Tibial artery (tissue), 4 donors: ENCODE data around the gene CARMIL1.

ENCODE experiments used
- DNase-seq, 2 donors: peaks; one replicate each; pipeline ENCODE4 v3.0.0-alpha.2; 2019
- H3K27ac ChIP-seq, 2 donors: fragments of 200-600 bp; sonication (generic) in 1 of 2; 1 replicate in 1 of 2; 2 replicates in 1 of 2; pipeline ENCODE4 v1.5.1; 2018 to 2019; ENCODE audit warnings: mild to moderate bottlenecking in 1 of 2
- H3K27me3 ChIP-seq, 2 donors: fragments of 200-600 bp; sonication (generic) in 1 of 2; one replicate each; pipeline versions ENCODE4 v1.5.1 to v1.6.0; 2016 to 2019
- H3K36me3 ChIP-seq, 3 donors: fragments of 200-600 bp; sonication (generic) in 2 of 3; one replicate each; pipeline ENCODE4 v1.5.1; 2016 to 2019; ENCODE audit warnings: mild to moderate bottlenecking in 2 of 3
- H3K4me1 ChIP-seq, 4 donors: fragments of 200-600 bp; sonication (generic) in 2 of 4; 1 replicate in 3 of 4; 2 replicates in 1 of 4; pipeline ENCODE4 v1.5.1; 2016 to 2019
- H3K4me3 ChIP-seq, 2 donors: fragments of 200-600 bp; sonication (generic) in 1 of 2; 1 replicate in 1 of 2; 2 replicates in 1 of 2; pipeline ENCODE4 v1.5.1; 2018 to 2019; ENCODE audit warnings: mild to moderate bottlenecking in 2 of 2
- H3K9me3 ChIP-seq, 3 donors: fragments of 200-600 bp; sonication (generic) in 1 of 3; one replicate each; pipeline ENCODE4 v1.5.1; 2016 to 2019
- CTCF ChIP-seq, 2 experiments: fragments of 200-600 bp in 1 of 2; fragments of 450-650 bp in 1 of 2; IDR thresholded peaks; one replicate each; pipeline ENCODE4 v1.5.1; 2017 to 2019; ENCODE audit warnings: antibody characterized with exemption in 2 of 2, mild to moderate bottlenecking in 1 of 2, moderate library complexity in 1 of 2
- intact Hi-C: fragments of 100-400 bp; cut with DNase I; formaldehyde crosslinking; loops from one replicate; pipeline ENCODE4 v1.15.0; 2023; ENCODE audit warnings: low total_unique reads

CARMIL1 gene

GRCh38 chr6:25334793-25335192 lies 55.6 kb downstream of the CARMIL1 start:
- DNase-seq: no peak
- H3K4me3 ChIP-seq: no peak overlapping the region
- no peak overlapping the region for H3K27ac ChIP-seq
- H3K4me1 ChIP-seq: peaks cover 0 to 95% (median 13%) of the 10 kb centered on the region in 4 donors
- H3K27me3 ChIP-seq: no peaks in the 10 kb centered on the region
- H3K36me3 ChIP-seq: no peaks in the 10 kb centered on the region
- intact Hi-C loops: no loop called here
- H3K9me3 ChIP-seq: no peaks in the 10 kb centered on the region
- no peak for TF ChIP-seq CTCF (IDR thresholded peaks at IDR 0.05)

GRCh38 chr6:25336996-25337395 lies 57.8 kb downstream of the CARMIL1 start:
- H3K4me1 ChIP-seq: peaks cover 0 to 95% (median 9%) of the 10 kb centered on the region in 4 donors
- no peak for TF ChIP-seq CTCF (IDR thresholded peaks at IDR 0.05)
- H3K36me3 ChIP-seq: no peaks in the 10 kb centered on the region
- H3K9me3 ChIP-seq: no peaks in the 10 kb centered on the region
- H3K27ac ChIP-seq: no peak overlapping the region
- no peak overlapping the region for H3K4me3 ChIP-seq
- intact Hi-C loops: no loop called here
- no peaks in the 10 kb centered on the region for H3K27me3 ChIP-seq
- no peak for DNase-seq

- no peak for TF ChIP-seq CTCF (IDR thresholded peaks at IDR 0.05)
- H3K27ac ChIP-seq: no peak overlapping the region
- no peak for DNase-seq
- H3K9me3 ChIP-seq: no peaks in the 10 kb centered on the region
- intact Hi-C loops: no loop called here
- peaks cover 0 to 94% (median 9%) of the 10 kb centered on the region in 4 donors for H3K4me1 ChIP-seq
- H3K4me3 ChIP-seq: no peak overlapping the region
- no peaks in the 10 kb centered on the region for H3K27me3 ChIP-seq
- no peaks in the 10 kb centered on the region for H3K36me3 ChIP-seq
These were observed 58.3 kb downstream of the CARMIL1 start for GRCh38 chr6:25337431-25337830.

GRCh38 chr6:25340431-25341202 lies 61.4 kb downstream of the CARMIL1 start:
- no peak for DNase-seq
- Histone ChIP-seq H3K4me1 (peaks cover 0 to 95% (median 0%) of the 10 kb centered on the region in 4 donors), H3K27ac (no peak overlapping the region)

GRCh38 chr6:25341203-25341552 lies 62.0 kb downstream of the CARMIL1 start:
- Histone ChIP-seq H3K27ac (no peak overlapping the region), H3K36me3 (no peaks in the 10 kb centered on the region), H3K27me3 (no peaks in the 10 kb centered on the region), H3K4me3 (no peak overlapping the region), H3K4me1 (peaks cover 0 to 95% (median 0%) of the 10 kb centered on the region in 4 donors), H3K9me3 (no peaks in the 10 kb centered on the region)
- no peak for TF ChIP-seq CTCF (IDR thresholded peaks at IDR 0.05)
- DNase-seq: no peak
- intact Hi-C loops: no loop called here

More at GRCh38 chr6:25340431-25341202, 61.4 kb downstream of the CARMIL1 start:
- no peak for TF ChIP-seq CTCF (IDR thresholded peaks at IDR 0.05)
- no peaks in the 10 kb centered on the region for H3K36me3 ChIP-seq
- no peaks in the 10 kb centered on the region for H3K9me3 ChIP-seq
- intact Hi-C loops: no loop called here
- H3K4me3 ChIP-seq: no peak overlapping the region
- H3K27me3 ChIP-seq: no peaks in the 10 kb centered on the region
